ENCODE measurements around the gene HBQ1.
"Not testable (repeated sequence)": the region's sequence is repeated elsewhere in the genome, so short reads cannot be mapped to it uniquely, and the experiment has no call there.

HBQ1 gene

GRCh38 chr16:160691-161190 is 19.5 kb upstream of the HBQ1 start:
- no peak for DNase-seq (ENCODE audit: low read depth in 2 of 2)

- no peak for DNase-seq (ENCODE audit: low read depth in 2 of 2)
Observed at GRCh38 chr16:162271-162991, 17.8 kb upstream of the HBQ1 start.

GRCh38 chr16:163139-163538 is 17.1 kb upstream of the HBQ1 start:
- DNase-seq (ENCODE audit: low read depth in 2 of 2): not testable (repeated sequence)

GRCh38 chr16:163696-164095 is 16.6 kb upstream of the HBQ1 start:
- not testable (repeated sequence) for DNase-seq (ENCODE audit: low read depth in 2 of 2)

- DNase-seq (ENCODE audit: low read depth in 2 of 2): not testable (repeated sequence)
Observed at GRCh38 chr16:164134-164823, 16.0 kb upstream of the HBQ1 start.

- no peak for DNase-seq (ENCODE audit: low read depth in 2 of 2)
Observed at GRCh38 chr16:164827-165538, 15.3 kb upstream of the HBQ1 start.

- no peak for DNase-seq (ENCODE audit: low read depth in 2 of 2)
Observed at GRCh38 chr16:165539-166374, 14.5 kb upstream of the HBQ1 start, which contains the start of gene HBM. Gene HBM, plus strand, starts transcription at chr16:165978. Its CDS starts 20 bp downstream, at chr16:165998.

GRCh38 chr16:166375-167121 is 13.7 kb upstream of the HBQ1 start:
- no peak for DNase-seq (ENCODE audit: low read depth in 2 of 2)

GRCh38 chr16:167122-167690 is 13.1 kb upstream of the HBQ1 start:
- no peak for DNase-seq (ENCODE audit: low read depth in 2 of 2)

- no peak for DNase-seq (ENCODE audit: low read depth in 2 of 2)
Observed at GRCh38 chr16:168424-168823, 11.8 kb upstream of the HBQ1 start.

- DNase-seq (ENCODE audit: low read depth in 2 of 2): no peak
Observed at GRCh38 chr16:169014-169413, 11.2 kb upstream of the HBQ1 start.

- not testable (repeated sequence) for DNase-seq (ENCODE audit: low read depth in 2 of 2)
Observed at GRCh38 chr16:170088-170507, 10.2 kb upstream of the HBQ1 start.

- DNase-seq (ENCODE audit: low read depth in 2 of 2): no peak
Observed at GRCh38 chr16:170788-171187, 9.5 kb upstream of the HBQ1 start.

- DNase-seq (ENCODE audit: low read depth in 2 of 2): not testable (repeated sequence)
Observed at GRCh38 chr16:172374-172941, 7.8 kb upstream of the HBQ1 start, which contains the start of gene HBA2. Gene HBA2, plus strand, starts transcription at chr16:172876. Its CDS starts 37 bp downstream, at chr16:172913.

- not testable (repeated sequence) for DNase-seq (ENCODE audit: low read depth in 2 of 2)
Observed at GRCh38 chr16:173211-173854, 6.9 kb upstream of the HBQ1 start.

- DNase-seq (ENCODE audit: low read depth in 2 of 2): not testable (repeated sequence)
Observed at GRCh38 chr16:173928-174769, 6.1 kb upstream of the HBQ1 start.

- no peak for DNase-seq (ENCODE audit: low read depth in 2 of 2)
Observed at GRCh38 chr16:175011-175949, 5.0 kb upstream of the HBQ1 start.
